HepG2 (cell line): ENCODE measurements around the gene HS6ST1. TPM values are rescaled to one million over a fixed set of nuclear protein-coding genes. Genes with fewer than 3 reads are reported as not detected.

Experiments used
- ATAC-seq: fragments of 200-7000 bp; cut with Tn5 transposase; 3 replicates; pipeline ENCODE4 v1.9.1; 2020; ENCODE audit warnings: mild to moderate bottlenecking, moderate library complexity
- BruUV-seq: library from RNA; stranded (reverse); fragments of 400-500 nt; replicated peaks from 2 replicates; lab custom pipeline; 2021; lab: Mats Ljungman, UMichigan
- CTCF ChIA-PET: fragments of 300-600 bp; formaldehyde crosslinking; extraction: SDS; loops from one replicate; lab custom pipeline; 2021; ENCODE audit warnings: low total read pairs, inconsistent platforms, low intra/inter-chr PET ratio; lab: Yijun Ruan, JAX
- POLR2A ChIA-PET: fragments of 350-600 bp; sonication (Branson Sonifier 250); formaldehyde crosslinking; loops from one replicate; lab custom pipeline; 2020; ENCODE audit warnings: antibody characterized with exemption, inconsistent platforms; lab: Yijun Ruan, JAX
- DNase-seq: peaks from one replicate; pipeline ENCODE4 v3.0.0-alpha.2; 2015; ENCODE audit warnings: low spot score
- FAIRE-seq: peaks from 3 replicates; lab custom pipeline; 2011; peaks lifted over from hg19 to GRCh38; lab: Jason Lieb, UNC
- H2AFZ ChIP-seq: one replicate; pipeline ENCODE4 v1.6.1; 2011; ENCODE audit warnings: low read length, inconsistent platforms
- H3K27ac ChIP-seq: fragments of 300-600 bp; 3 replicates; pipeline ENCODE4 v1.8.0; 2011; ENCODE audit warnings: mixed run types, mild to moderate bottlenecking, mixed read lengths, low read length, inconsistent platforms; ENCODE audit not compliant: insufficient read depth; ENCODE audit errors: extremely low read length
- H3K27me3 ChIP-seq, 2 experiments: fragments of 200-600 bp in 1 of 2; 2 replicates in 1 of 2; 3 replicates in 1 of 2; pipeline versions ENCODE4 v1.6.0 to v1.8.0; 2011; ENCODE audit warnings: low read length in 2 of 2, mild to moderate bottlenecking in 2 of 2, moderate library complexity in 2 of 2, inconsistent platforms in 1 of 2; ENCODE audit not compliant: insufficient read depth in 2 of 2, control insufficient read depth in 1 of 2
- H3K36me3 ChIP-seq, 2 experiments: fragments of 200-600 bp in 1 of 2; replicated peaks in 1 of 2; 2 replicates in 1 of 2; 3 replicates in 1 of 2; pipeline versions ENCODE4 v1.5.1 to v1.8.0; 2011; ENCODE audit warnings: low read length in 2 of 2, inconsistent platforms in 1 of 2; ENCODE audit not compliant: insufficient read depth in 2 of 2, control insufficient read depth in 1 of 2
- H3K4me1 ChIP-seq: 2 replicates; pipeline ENCODE4 v1.5.1; 2012; ENCODE audit warnings: low read length, inconsistent platforms; ENCODE audit not compliant: insufficient read depth
- H3K4me2 ChIP-seq: 2 replicates; pipeline ENCODE4 v1.6.0; 2011; ENCODE audit warnings: low read depth, low read length, inconsistent platforms
- H3K4me3 ChIP-seq, 3 experiments: fragments of 200-600 bp in 1 of 3; sonication (generic), shearing (Covaris generic) in 1 of 3; replicated peaks in 1 of 3; 2 replicates each; pipeline ENCODE4 v1.5.1; 2011 to 2016; ENCODE audit warnings: low read length in 3 of 3, inconsistent platforms in 2 of 3, low read depth in 2 of 3, mild to moderate bottlenecking in 2 of 3, control low read depth in 1 of 3, mixed read lengths in 1 of 3; ENCODE audit not compliant: insufficient read depth in 1 of 3
- H3K79me2 ChIP-seq: one replicate; pipeline ENCODE4 v1.6.1; 2011; ENCODE audit warnings: low read length, inconsistent platforms; ENCODE audit not compliant: insufficient read depth
- H3K9ac ChIP-seq: 2 replicates; pipeline ENCODE4 v1.6.0; 2011; ENCODE audit warnings: mild to moderate bottlenecking, low read depth, low read length, inconsistent platforms; ENCODE audit not compliant: insufficient read depth
- H3K9me3 ChIP-seq: 2 replicates; pipeline ENCODE4 v1.5.1; 2012; ENCODE audit warnings: mild to moderate bottlenecking, low read length
- H4K20me1 ChIP-seq: 2 replicates; pipeline ENCODE4 v1.6.0; 2011; ENCODE audit warnings: inconsistent platforms, mild to moderate bottlenecking, low read length, moderate library complexity; ENCODE audit not compliant: insufficient read depth
- ADNP ChIP-seq: sonication (generic); formaldehyde crosslinking; IDR thresholded peaks from 2 replicates; pipeline ENCODE4 v1.4.0; 2020; ENCODE audit warnings: missing genetic modification reagents
- EED ChIP-seq: sonication (generic); formaldehyde crosslinking; IDR thresholded peaks from 2 replicates; pipeline ENCODE4 v1.5.0; 2020; ENCODE audit warnings: mild to moderate bottlenecking, missing genetic modification reagents
- FLYWCH1 ChIP-seq: sonication (generic); formaldehyde crosslinking; IDR thresholded peaks from 2 replicates; pipeline ENCODE4 v1.8.1; 2023; ENCODE audit warnings: mild to moderate bottlenecking, missing genetic modification reagents
- GATAD2A ChIP-seq: IDR thresholded peaks from 2 replicates; pipeline ENCODE4 v1.6.1; 2016
- KDM1A ChIP-seq: IDR thresholded peaks from 2 replicates; pipeline ENCODE4 v1.6.1; 2016; ENCODE audit warnings: missing compliant biosample characterization
- MTF2 ChIP-seq: sonication (generic); formaldehyde crosslinking; IDR thresholded peaks from 2 replicates; pipeline ENCODE4 v1.5.0; 2020; ENCODE audit warnings: missing genetic modification reagents, borderline replicate concordance
- POLR2AphosphoS5 ChIP-seq: IDR thresholded peaks from 2 replicates; pipeline ENCODE4 v1.6.1; 2012; ENCODE audit warnings: low read depth, low read length
- ZNF101 ChIP-seq: sonication (generic); formaldehyde crosslinking; IDR thresholded peaks from 2 replicates; pipeline ENCODE4 v1.4.0; 2020; ENCODE audit warnings: mild to moderate bottlenecking, low read depth, missing genetic modification reagents, borderline replicate concordance
- ZNF550 ChIP-seq: sonication (generic); formaldehyde crosslinking; IDR thresholded peaks from 2 replicates; pipeline ENCODE4 v1.4.0; 2020; ENCODE audit warnings: mild to moderate bottlenecking, missing genetic modification reagents, borderline replicate concordance
- ZNF629 ChIP-seq: sonication (generic); formaldehyde crosslinking; conservative IDR thresholded peaks from 2 replicates; pipeline ENCODE4 v1.5.0; 2020; ENCODE audit warnings: missing genetic modification reagents
- WGBS: methylation state at CpG from one replicate; pipeline ENCODE4 v1.1.6; 2017; ENCODE audit warnings: low lambda C conversion rate; 5-methylcytosine and 5-hydroxymethylcytosine counted together
- in situ Hi-C: cut with HindIII; loops from 2 replicates; pipeline ENCODE4 v1.10.0; 2017; ENCODE audit warnings: low pct_unique_long_range_greater_than_20kb; ENCODE audit not compliant: extremely low pct_ligation_motif_present
- intact Hi-C: fragments of 100-400 bp; cut with micrococcal nuclease; formaldehyde crosslinking; loops from one replicate; pipeline ENCODE4 v1.10.0; 2022; ENCODE audit not compliant: unreplicated experiment
- polyA plus RNA-seq, 8 experiments: library from polyadenylated mRNA; depleted of rRNA in 3 of 8; stranded (reverse) in 7 of 8; unstranded in 1 of 8; fragments of >200 nt; fragmentation: Illumina TruSeq in 4 of 8; extraction: Trizol in 4 of 8; gene quantifications; 2 replicates each; pipeline versions ENCODE4 v1.2.1 to v1.2.3, GENCODE V29; 2011 to 2016; ENCODE audit warnings: low read depth in 4 of 8, missing spikeins in 1 of 8, mixed read lengths in 1 of 8; ENCODE audit not compliant: insufficient read depth in 1 of 8
- total RNA-seq, 5 experiments: library from RNA; depleted of rRNA; stranded (reverse); fragments of >200 nt; fragmentation: Illumina TruSeq; extraction: Trizol; gene quantifications; 2 replicates each; pipeline ENCODE4 v1.2.3, GENCODE V29; 2016; ENCODE audit warnings: low read depth in 1 of 5
- TF ChIP-seq, protein P1 (sequence below): sonication (generic); formaldehyde crosslinking; IDR thresholded peaks from 2 replicates; pipeline ENCODE4 v1.8.0; 2023; ENCODE audit warnings: mild to moderate bottlenecking, missing genetic modification reagents
- TF ChIP-seq, protein P2 (sequence below): sonication (generic); formaldehyde crosslinking; IDR thresholded peaks from 2 replicates; pipeline ENCODE4 v1.4.0; 2020; ENCODE audit warnings: missing genetic modification reagents
- TF ChIP-seq, protein P3 (sequence below): sonication (generic); formaldehyde crosslinking; IDR thresholded peaks from 2 replicates; pipeline ENCODE4 v1.5.0; 2020; ENCODE audit warnings: missing genetic modification reagents

HS6ST1 gene
- total and polyA plus RNA-seq, 2 of the 13 experiments (the other 11 are each of a cell fraction or from before 2014, with no cell fraction given), result 34.5 to 84.6 TPM

DNA sequence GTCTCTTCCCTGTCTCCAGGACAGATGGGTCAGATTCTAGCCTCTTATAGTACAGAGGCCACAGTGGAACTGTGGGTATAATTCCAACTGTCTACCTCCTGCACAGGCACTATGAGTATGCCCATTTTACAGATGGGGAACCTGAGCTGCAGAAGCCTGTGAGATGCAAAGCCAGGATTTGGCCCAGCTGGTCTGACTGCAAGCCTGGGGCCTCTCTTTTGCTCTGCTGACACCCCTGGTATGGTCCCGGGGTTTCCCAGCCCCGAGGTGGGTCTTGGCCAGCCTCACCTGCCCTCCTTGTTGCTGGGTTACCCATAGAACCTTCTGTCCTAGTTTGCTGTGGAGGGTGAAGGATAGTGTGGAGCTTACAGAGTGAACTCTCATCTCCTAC is 9.8 kb downstream of the HS6ST1 start:
- ATAC-seq (no peak), FAIRE-seq (no peak), DNase-seq (no peak)
- TF ChIP-seq, protein P1, sequence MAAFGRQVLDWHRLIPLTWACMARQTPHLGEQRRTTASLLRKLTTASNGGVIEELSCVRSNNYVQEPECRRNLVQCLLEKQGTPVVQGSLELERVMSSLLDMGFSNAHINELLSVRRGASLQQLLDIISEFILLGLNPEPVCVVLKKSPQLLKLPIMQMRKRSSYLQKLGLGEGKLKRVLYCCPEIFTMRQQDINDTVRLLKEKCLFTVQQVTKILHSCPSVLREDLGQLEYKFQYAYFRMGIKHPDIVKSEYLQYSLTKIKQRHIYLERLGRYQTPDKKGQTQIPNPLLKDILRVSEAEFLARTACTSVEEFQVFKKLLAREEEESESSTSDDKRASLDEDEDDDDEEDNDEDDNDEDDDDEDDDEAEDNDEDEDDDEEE, result 0 out of 2 replicates have a peak, but pooled peaks have one; percentile 2
- TF ChIP-seq ZNF629, result peak; percentile 96
- TF ChIP-seq EED (CRISPR knock-in tag), result peak; percentile 10; the same call in 1 of the 2 replicates
- 0 out of 2 replicates have a peak, but pooled peaks have one; percentile 18 for TF ChIP-seq MTF2 (CRISPR knock-in tag)
- TF ChIP-seq ZNF101, result no peak
- peak; percentile 88 for TF ChIP-seq KDM1A
- TF ChIP-seq GATAD2A (CRISPR knock-in tag), result no peak
- TF ChIP-seq ZNF550 (CRISPR knock-in tag), result 0 out of 2 replicates have a peak, but pooled peaks have one; percentile 13
- TF ChIP-seq FLYWCH1 (CRISPR knock-in tag), result no peak
- TF ChIP-seq, protein P2, sequence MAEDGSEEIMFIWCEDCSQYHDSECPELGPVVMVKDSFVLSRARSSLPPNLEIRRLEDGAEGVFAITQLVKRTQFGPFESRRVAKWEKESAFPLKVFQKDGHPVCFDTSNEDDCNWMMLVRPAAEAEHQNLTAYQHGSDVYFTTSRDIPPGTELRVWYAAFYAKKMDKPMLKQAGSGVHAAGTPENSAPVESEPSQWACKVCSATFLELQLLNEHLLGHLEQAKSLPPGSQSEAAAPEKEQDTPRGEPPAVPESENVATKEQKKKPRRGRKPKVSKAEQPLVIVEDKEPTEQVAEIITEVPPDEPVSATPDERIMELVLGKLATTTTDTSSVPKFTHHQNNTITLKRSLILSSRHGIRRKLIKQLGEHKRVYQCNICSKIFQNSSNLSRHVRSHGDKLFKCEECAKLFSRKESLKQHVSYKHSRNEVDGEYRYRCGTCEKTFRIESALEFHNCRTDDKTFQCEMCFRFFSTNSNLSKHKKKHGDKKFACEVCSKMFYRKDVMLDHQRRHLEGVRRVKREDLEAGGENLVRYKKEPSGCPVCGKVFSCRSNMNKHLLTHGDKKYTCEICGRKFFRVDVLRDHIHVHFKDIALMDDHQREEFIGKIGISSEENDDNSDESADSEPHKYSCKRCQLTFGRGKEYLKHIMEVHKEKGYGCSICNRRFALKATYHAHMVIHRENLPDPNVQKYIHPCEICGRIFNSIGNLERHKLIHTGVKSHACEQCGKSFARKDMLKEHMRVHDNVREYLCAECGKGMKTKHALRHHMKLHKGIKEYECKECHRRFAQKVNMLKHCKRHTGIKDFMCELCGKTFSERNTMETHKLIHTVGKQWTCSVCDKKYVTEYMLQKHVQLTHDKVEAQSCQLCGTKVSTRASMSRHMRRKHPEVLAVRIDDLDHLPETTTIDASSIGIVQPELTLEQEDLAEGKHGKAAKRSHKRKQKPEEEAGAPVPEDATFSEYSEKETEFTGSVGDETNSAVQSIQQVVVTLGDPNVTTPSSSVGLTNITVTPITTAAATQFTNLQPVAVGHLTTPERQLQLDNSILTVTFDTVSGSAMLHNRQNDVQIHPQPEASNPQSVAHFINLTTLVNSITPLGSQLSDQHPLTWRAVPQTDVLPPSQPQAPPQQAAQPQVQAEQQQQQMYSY (CRISPR knock-in tag), result no peak
- TF ChIP-seq, protein P3, sequence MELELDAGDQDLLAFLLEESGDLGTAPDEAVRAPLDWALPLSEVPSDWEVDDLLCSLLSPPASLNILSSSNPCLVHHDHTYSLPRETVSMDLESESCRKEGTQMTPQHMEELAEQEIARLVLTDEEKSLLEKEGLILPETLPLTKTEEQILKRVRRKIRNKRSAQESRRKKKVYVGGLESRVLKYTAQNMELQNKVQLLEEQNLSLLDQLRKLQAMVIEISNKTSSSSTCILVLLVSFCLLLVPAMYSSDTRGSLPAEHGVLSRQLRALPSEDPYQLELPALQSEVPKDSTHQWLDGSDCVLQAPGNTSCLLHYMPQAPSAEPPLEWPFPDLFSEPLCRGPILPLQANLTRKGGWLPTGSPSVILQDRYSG (CRISPR knock-in tag), result peak; percentile 59; the same call in 1 of the 2 replicates
- peak; percentile 31; the same call in 1 of the 2 replicates for TF ChIP-seq POLR2AphosphoS5
- TF ChIP-seq ADNP (CRISPR knock-in tag), result peak; percentile 76; the same call in 1 of the 2 replicates
- Histone ChIP-seq H3K4me3 (peak overlapping the region in 1 of 3 experiments; percentile 10; a peak in 1 of 6 replicates), H3K4me2 (peak overlapping the region; percentile 52), H3K9ac (peak overlapping the region; percentile 24; the same call in 1 of the 2 replicates), H3K79me2 (peaks cover 97% of the 10 kb centered on the region), H3K9me3 (no peaks in the 10 kb centered on the region), H3K36me3 (peaks cover 22 to 62% of the 10 kb centered on the region in 2 experiments; a peak in 4 of 5 replicates), H2AFZ (no peak overlapping the region), H3K4me1 (peaks cover 100% of the 10 kb centered on the region), H4K20me1 (peaks cover 96% of the 10 kb centered on the region), H3K27me3 (no peaks in the 10 kb centered on the region), H3K27ac (peak overlapping the region; percentile 66)
- POLR2A ChIA-PET, result interaction anchor here (0.6 to 2.8 kb wide), 14 partner anchors 8 to 452 kb away, joined by 3 to 12 read pairs (median 5); partner anchors contain the start of gene SAP130
- intact Hi-C loops (loop anchor here (1.0 to 5.0 kb wide), 7 partner anchors 8 to 282 kb away; partner anchors contain the start of gene SAP130), in situ Hi-C loops (loop anchor here (5.0 kb wide), 2 partner anchors 137 to 247 kb away; no protein-coding TSS in a partner anchor)
- CTCF ChIA-PET, result interaction anchor here (1.2 kb wide), 1 partner anchor 13 kb away, joined by 4 read pairs; no protein-coding TSS in a partner anchor
- no TSS peak for BruUV-seq
- WGBS, result 56% methylated on average over 2 of the region's 2 CpGs
